Measurements from ENCODE around the gene PCNP.
"Not testable (repeated sequence)": the region's sequence is repeated elsewhere in the genome, so short reads cannot be mapped to it uniquely, and the experiment has no call there.

- not testable (repeated sequence) for TF ChIP-seq ZNF274 (IDR thresholded peaks at IDR 0.05; ENCODE audit: low read depth, low read length); YY1 (IDR thresholded peaks at IDR 0.05; ENCODE audit: insufficient read depth, insufficient read length)
Observed at GRCh38 chr3:101605398-101605797, 31.4 kb downstream of the PCNP start.
